Stomach (tissue), 4 donors: ENCODE data around the gene NEK7.

Source experiments
- POLR2AphosphoS5 ChIP-seq, 3 donors: sonication (generic); formaldehyde crosslinking; IDR thresholded peaks; one replicate each; pipeline ENCODE4 v1.6.1; 2016; ENCODE audit warnings: antibody characterized with exemption in 3 of 3
- TF ChIP-seq, protein P1 (sequence below), 7 experiments: fragments of 450-650 bp in 4 of 7; fragments of 200-600 bp in 3 of 7; sonication (generic) in 3 of 7; IDR thresholded peaks; one replicate each; pipeline ENCODE4 v1.5.1; 2016 to 2019; ENCODE audit warnings: antibody characterized with exemption in 7 of 7, control low read depth in 2 of 7, mild to moderate bottlenecking in 1 of 7

DNA sequence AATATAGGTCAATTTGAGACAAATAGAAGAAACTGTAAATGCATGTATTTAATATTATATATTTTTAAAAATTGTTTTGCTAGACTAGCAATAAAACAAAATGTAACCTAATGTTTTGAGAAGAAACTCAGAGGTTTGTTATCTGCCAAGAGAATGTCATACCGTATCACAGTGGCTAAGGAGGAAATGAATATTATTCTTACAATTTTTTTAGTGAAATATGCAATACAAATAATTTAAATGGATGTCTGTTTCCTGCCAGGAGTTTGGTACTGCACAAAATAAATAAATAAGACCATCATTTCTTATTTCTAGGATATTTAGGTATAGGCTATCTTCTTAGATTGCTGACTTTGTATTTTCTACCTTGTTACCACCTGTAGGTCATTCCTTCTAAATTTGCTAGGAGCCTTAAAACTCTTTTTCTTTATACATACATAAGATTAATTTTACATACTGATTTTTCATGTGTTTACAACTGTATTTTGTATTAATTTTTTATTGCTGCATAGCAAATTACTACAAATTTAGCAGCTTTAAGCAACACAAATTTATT lies 113.6 kb downstream of the NEK7 start:
- TF ChIP-seq, protein P1, sequence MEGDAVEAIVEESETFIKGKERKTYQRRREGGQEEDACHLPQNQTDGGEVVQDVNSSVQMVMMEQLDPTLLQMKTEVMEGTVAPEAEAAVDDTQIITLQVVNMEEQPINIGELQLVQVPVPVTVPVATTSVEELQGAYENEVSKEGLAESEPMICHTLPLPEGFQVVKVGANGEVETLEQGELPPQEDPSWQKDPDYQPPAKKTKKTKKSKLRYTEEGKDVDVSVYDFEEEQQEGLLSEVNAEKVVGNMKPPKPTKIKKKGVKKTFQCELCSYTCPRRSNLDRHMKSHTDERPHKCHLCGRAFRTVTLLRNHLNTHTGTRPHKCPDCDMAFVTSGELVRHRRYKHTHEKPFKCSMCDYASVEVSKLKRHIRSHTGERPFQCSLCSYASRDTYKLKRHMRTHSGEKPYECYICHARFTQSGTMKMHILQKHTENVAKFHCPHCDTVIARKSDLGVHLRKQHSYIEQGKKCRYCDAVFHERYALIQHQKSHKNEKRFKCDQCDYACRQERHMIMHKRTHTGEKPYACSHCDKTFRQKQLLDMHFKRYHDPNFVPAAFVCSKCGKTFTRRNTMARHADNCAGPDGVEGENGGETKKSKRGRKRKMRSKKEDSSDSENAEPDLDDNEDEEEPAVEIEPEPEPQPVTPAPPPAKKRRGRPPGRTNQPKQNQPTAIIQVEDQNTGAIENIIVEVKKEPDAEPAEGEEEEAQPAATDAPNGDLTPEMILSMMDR (IDR thresholded peaks at IDR 0.05): no peak
- no peak for TF ChIP-seq POLR2AphosphoS5 (IDR thresholded peaks at IDR 0.05)
